Neural crest cell (in vitro differentiated cells): ENCODE data around the gene ECEL1. TPM values are rescaled to one million over a fixed set of nuclear protein-coding genes. Genes with fewer than 3 reads are reported as not detected.

Source experiments
- DNase-seq: peaks from one replicate; pipeline ENCODE4 v3.0.0; 2021; ENCODE audit warnings: low read depth, mixed read lengths, low spot score
- H3K27ac Mint-ChIP-seq: one replicate; pipeline ENCODE4 v1.8.0; 2021; ENCODE audit warnings: mild to moderate bottlenecking, mixed read lengths; ENCODE audit not compliant: unreplicated experiment
- H3K27me3 Mint-ChIP-seq: 2 replicates; pipeline ENCODE4 v1.8.0; 2021; ENCODE audit warnings: low read depth, mild to moderate bottlenecking, mixed read lengths
- H3K36me3 Mint-ChIP-seq: 2 replicates; pipeline ENCODE4 v1.8.0; 2021; ENCODE audit warnings: low read depth, mild to moderate bottlenecking, mixed read lengths
- H3K4me1 Mint-ChIP-seq: 2 replicates; pipeline ENCODE4 v1.8.0; 2021; ENCODE audit warnings: mixed read lengths
- H3K4me3 Mint-ChIP-seq: one replicate; pipeline ENCODE4 v1.8.0; 2021; ENCODE audit warnings: mild to moderate bottlenecking, mixed read lengths
- H3K9me3 Mint-ChIP-seq: 2 replicates; pipeline ENCODE4 v1.8.0; 2021; ENCODE audit warnings: mixed read lengths
- CTCF ChIP-seq: fragments of 200-600 bp; sonication (generic); conservative IDR thresholded peaks from 2 replicates; pipeline ENCODE4 v1.5.0; 2021; ENCODE audit warnings: antibody characterized with exemption, mild to moderate bottlenecking
- total RNA-seq: library from RNA; stranded (reverse); gene quantifications from 2 replicates; pipeline ENCODE4 v1.2.1, GENCODE V29; 2021

The ECEL1 gene
- total RNA-seq, 1 donor from 2014 or later: 43.9 TPM

GRCh38 chr2:232504438-232504837 lies 16.8 kb upstream of the ECEL1 start:
- no peak overlapping the region for H3K27ac Mint-ChIP-seq
- no peak for TF ChIP-seq CTCF
- peak overlapping the region; percentile 45 for H3K4me3 Mint-ChIP-seq
- no peak for DNase-seq
- no peaks in the 10 kb centered on the region for H3K9me3 Mint-ChIP-seq
- no peaks in the 10 kb centered on the region for H3K36me3 Mint-ChIP-seq
- H3K4me1 Mint-ChIP-seq: peaks cover 23% of the 10 kb centered on the region
- H3K27me3 Mint-ChIP-seq: peaks cover 39% of the 10 kb centered on the region

GRCh38 chr2:232503809-232504323 lies 16.2 kb upstream of the ECEL1 start:
- H3K27ac Mint-ChIP-seq: no peak overlapping the region
- TF ChIP-seq CTCF: no peak
- no peak for DNase-seq
- peaks cover 39% of the 10 kb centered on the region for H3K27me3 Mint-ChIP-seq
- H3K4me3 Mint-ChIP-seq: peak overlapping the region; percentile 45
- peaks cover 23% of the 10 kb centered on the region for H3K4me1 Mint-ChIP-seq
- no peaks in the 10 kb centered on the region for H3K9me3 Mint-ChIP-seq
- no peaks in the 10 kb centered on the region for H3K36me3 Mint-ChIP-seq

- peak; percentile 55 for DNase-seq
- Mint-ChIP-seq H3K27ac (no peak overlapping the region), H3K27me3 (peaks cover 42% of the 10 kb centered on the region), H3K4me3 (peak overlapping the region; percentile 57), H3K9me3 (peaks cover 2% of the 10 kb centered on the region), H3K4me1 (peaks cover 28% of the 10 kb centered on the region), H3K36me3 (no peaks in the 10 kb centered on the region)
- TF ChIP-seq CTCF: no peak
These were observed 15.5 kb upstream of the ECEL1 start for GRCh38 chr2:232502911-232503808.

- Mint-ChIP-seq H3K36me3 (no peaks in the 10 kb centered on the region), H3K9me3 (peaks cover 2% of the 10 kb centered on the region), H3K4me3 (no peak overlapping the region), H3K4me1 (peaks cover 32% of the 10 kb centered on the region), H3K27me3 (peaks cover 42% of the 10 kb centered on the region), H3K27ac (peak overlapping the region; percentile 57)
- DNase-seq: no peak
- no peak for TF ChIP-seq CTCF
These were observed 14.9 kb upstream of the ECEL1 start for GRCh38 chr2:232502511-232502910.

- Mint-ChIP-seq H3K36me3 (no peaks in the 10 kb centered on the region), H3K4me3 (peak overlapping the region; percentile 66), H3K27ac (no peak overlapping the region), H3K27me3 (peaks cover 42% of the 10 kb centered on the region), H3K4me1 (peaks cover 38% of the 10 kb centered on the region), H3K9me3 (peaks cover 2% of the 10 kb centered on the region)
- no peak for DNase-seq
- TF ChIP-seq CTCF: no peak
These were observed 14.3 kb upstream of the ECEL1 start for GRCh38 chr2:232501794-232502390.
